ENCODE results near the gene ZNF664.

Gene ZNF664

GRCh38 chr12:124026755-124027745 lies 54.0 kb downstream of the ZNF664 start:
- no peaks in the 10 kb centered on the region for H3K36me3 Mint-ChIP-seq (ENCODE audit: low read depth)
- H3K4me3 Mint-ChIP-seq, result no peak overlapping the region
- H3K9me3 Mint-ChIP-seq, result no peaks in the 10 kb centered on the region
- DNase-seq (ENCODE audit: low spot score), result no peak
- no peak overlapping the region for H3K27ac Mint-ChIP-seq
- peaks cover 3% of the 10 kb centered on the region for H3K4me1 Mint-ChIP-seq (ENCODE audit: low read depth)
- H3K27me3 Mint-ChIP-seq (ENCODE audit: low read depth), result no peaks in the 10 kb centered on the region

DNA sequence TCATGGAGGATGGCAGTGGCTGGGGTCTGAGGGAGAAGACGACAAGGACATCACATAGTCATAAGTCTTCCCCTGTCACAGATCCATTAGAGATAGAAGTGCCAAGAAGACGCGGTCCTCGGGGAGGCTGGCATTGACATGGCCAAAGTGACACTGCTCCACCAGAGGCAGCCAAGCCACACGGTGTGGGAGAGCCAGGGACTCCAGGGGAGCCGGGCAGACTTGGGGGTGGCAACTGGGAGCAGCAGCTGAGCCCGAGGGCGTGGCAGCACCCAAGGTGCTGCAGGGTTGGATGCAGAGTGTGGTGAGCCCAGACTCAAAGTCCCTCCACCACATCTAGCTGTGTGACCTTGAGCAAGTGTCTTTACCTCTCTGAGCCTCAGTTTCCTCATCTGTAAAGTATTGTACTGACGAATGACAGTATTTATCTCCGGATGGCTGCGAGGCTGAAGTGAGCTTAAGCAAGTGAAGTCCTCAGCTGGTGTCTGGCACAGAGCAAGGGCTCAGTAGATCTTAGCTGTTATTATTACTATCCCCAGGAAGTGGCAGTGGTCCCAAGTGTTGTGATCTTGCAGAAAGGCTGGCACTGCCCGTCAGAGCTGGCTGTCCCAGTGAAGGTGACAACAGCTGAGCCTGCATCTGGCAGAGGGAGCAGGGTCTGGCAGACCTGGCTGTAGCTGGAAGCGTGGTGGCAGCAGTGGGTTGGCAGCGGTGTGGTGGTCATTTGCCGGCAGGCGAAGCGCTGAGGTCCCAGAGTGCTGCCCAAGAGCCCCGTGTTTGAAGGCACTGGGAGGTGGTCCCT lies 54.9 kb downstream of the ZNF664 start:
- Mint-ChIP-seq H3K27me3 (ENCODE audit: low read depth) (no peaks in the 10 kb centered on the region), H3K4me3 (no peak overlapping the region), H3K4me1 (ENCODE audit: low read depth) (peaks cover 3% of the 10 kb centered on the region), H3K27ac (no peak overlapping the region), H3K9me3 (no peaks in the 10 kb centered on the region), H3K36me3 (ENCODE audit: low read depth) (no peaks in the 10 kb centered on the region)
- no peak for DNase-seq (ENCODE audit: low spot score)

GRCh38 chr12:124028555-124028925 lies 55.5 kb downstream of the ZNF664 start:
- no peaks in the 10 kb centered on the region for H3K36me3 Mint-ChIP-seq (ENCODE audit: low read depth)
- H3K27ac Mint-ChIP-seq, result no peak overlapping the region
- DNase-seq (ENCODE audit: low spot score), result no peak
- no peak overlapping the region for H3K4me3 Mint-ChIP-seq
- H3K9me3 Mint-ChIP-seq, result no peaks in the 10 kb centered on the region
- H3K27me3 Mint-ChIP-seq (ENCODE audit: low read depth), result peaks cover 2% of the 10 kb centered on the region
- H3K4me1 Mint-ChIP-seq (ENCODE audit: low read depth), result peaks cover 3% of the 10 kb centered on the region

DNA sequence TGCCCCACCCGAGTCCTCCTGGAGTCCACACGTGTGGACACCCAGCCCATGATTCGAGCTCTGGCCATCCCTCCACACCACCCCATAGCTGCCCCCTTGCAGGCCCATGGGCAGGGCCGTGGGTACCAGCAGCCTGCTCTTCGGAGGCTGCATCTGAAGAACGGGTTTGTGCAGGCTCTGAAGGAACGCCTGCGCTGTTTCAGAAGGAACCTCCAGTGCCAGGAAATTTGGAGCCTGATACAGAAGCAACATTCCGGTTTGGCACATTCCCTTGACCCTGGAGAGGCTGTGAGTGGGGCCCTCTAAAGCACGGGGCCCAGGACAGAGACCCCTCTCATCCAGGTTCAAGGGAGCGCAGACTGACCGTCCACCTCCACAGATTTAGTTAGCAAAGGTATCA lies 57.0 kb downstream of the ZNF664 start:
- no peak overlapping the region for H3K27ac Mint-ChIP-seq
- H3K36me3 Mint-ChIP-seq (ENCODE audit: low read depth), result no peaks in the 10 kb centered on the region
- H3K4me1 Mint-ChIP-seq (ENCODE audit: low read depth), result peaks cover 3% of the 10 kb centered on the region
- H3K4me3 Mint-ChIP-seq, result no peak overlapping the region
- H3K27me3 Mint-ChIP-seq (ENCODE audit: low read depth), result peaks cover 2% of the 10 kb centered on the region
- no peak for DNase-seq (ENCODE audit: low spot score)
- no peaks in the 10 kb centered on the region for H3K9me3 Mint-ChIP-seq

DNA sequence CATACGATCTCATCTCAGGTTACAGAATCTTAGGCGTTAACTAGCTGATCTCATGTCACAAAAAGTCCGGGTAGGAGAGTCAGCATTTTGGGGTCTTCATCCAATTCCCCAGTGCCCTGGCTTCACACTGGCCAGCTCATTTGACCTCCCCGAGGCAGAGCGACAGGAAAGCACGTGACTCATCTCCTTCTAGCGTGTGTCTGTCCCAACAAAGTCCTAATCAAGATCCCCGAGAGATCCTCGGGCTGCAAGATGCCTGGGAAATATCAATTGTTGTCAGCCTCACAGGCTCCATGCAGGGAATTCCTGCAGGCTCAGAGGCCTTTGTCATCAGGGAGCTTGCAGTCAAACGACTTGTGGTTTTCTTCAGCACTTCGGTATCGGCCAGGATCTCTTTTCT lies 57.5 kb downstream of the ZNF664 start:
- no peaks in the 10 kb centered on the region for H3K9me3 Mint-ChIP-seq
- no peak overlapping the region for H3K27ac Mint-ChIP-seq
- H3K4me1 Mint-ChIP-seq (ENCODE audit: low read depth), result peaks cover 3% of the 10 kb centered on the region
- DNase-seq (ENCODE audit: low spot score), result no peak
- H3K36me3 Mint-ChIP-seq (ENCODE audit: low read depth), result no peaks in the 10 kb centered on the region
- no peak overlapping the region for H3K4me3 Mint-ChIP-seq
- peaks cover 2% of the 10 kb centered on the region for H3K27me3 Mint-ChIP-seq (ENCODE audit: low read depth)

DNA sequence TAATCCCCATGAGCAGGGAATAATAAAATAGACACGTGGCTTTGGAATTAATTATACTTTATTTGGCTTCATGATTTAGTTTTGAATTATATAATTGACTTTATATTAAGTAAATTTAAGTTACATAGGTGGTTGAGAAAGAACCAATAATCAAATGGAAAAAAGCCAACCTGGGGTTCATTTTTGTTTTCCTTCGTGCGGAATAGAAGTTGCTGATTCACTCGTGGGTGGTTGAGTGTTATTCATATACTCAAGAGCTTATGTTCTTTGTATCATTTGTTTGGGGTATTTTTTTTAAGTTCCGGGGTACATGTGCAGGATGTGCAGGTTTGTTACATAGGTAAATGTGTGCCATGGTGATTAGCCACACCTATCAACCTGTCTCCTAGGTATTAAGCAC lies 58.0 kb downstream of the ZNF664 start:
- Mint-ChIP-seq H3K27me3 (ENCODE audit: low read depth) (peaks cover 2% of the 10 kb centered on the region), H3K4me3 (no peak overlapping the region), H3K27ac (no peak overlapping the region), H3K36me3 (ENCODE audit: low read depth) (no peaks in the 10 kb centered on the region), H3K4me1 (ENCODE audit: low read depth) (peaks cover 3% of the 10 kb centered on the region), H3K9me3 (no peaks in the 10 kb centered on the region)
- DNase-seq (ENCODE audit: low spot score), result no peak

- no peaks in the 10 kb centered on the region for H3K9me3 Mint-ChIP-seq
- H3K36me3 Mint-ChIP-seq (ENCODE audit: low read depth), result no peaks in the 10 kb centered on the region
- no peak overlapping the region for H3K4me3 Mint-ChIP-seq
- H3K27ac Mint-ChIP-seq, result no peak overlapping the region
- H3K4me1 Mint-ChIP-seq (ENCODE audit: low read depth), result peaks cover 3% of the 10 kb centered on the region
- DNase-seq (ENCODE audit: low spot score), result no peak
- H3K27me3 Mint-ChIP-seq (ENCODE audit: low read depth), result peaks cover 9% of the 10 kb centered on the region
These were observed 59.4 kb downstream of the ZNF664 start for GRCh38 chr12:124032265-124032886.

- no peaks in the 10 kb centered on the region for H3K4me1 Mint-ChIP-seq (ENCODE audit: low read depth)
- DNase-seq (ENCODE audit: low spot score), result no peak
- peaks cover 15% of the 10 kb centered on the region for H3K27me3 Mint-ChIP-seq (ENCODE audit: low read depth)
- no peak overlapping the region for H3K27ac Mint-ChIP-seq
- H3K4me3 Mint-ChIP-seq, result no peak overlapping the region
- no peaks in the 10 kb centered on the region for H3K36me3 Mint-ChIP-seq (ENCODE audit: low read depth)
- no peaks in the 10 kb centered on the region for H3K9me3 Mint-ChIP-seq
These were observed 60.8 kb downstream of the ZNF664 start for GRCh38 chr12:124033859-124034258.

- Mint-ChIP-seq H3K9me3 (no peaks in the 10 kb centered on the region), H3K27me3 (ENCODE audit: low read depth) (peaks cover 17% of the 10 kb centered on the region), H3K4me3 (no peak overlapping the region), H3K27ac (no peak overlapping the region), H3K36me3 (ENCODE audit: low read depth) (no peaks in the 10 kb centered on the region), H3K4me1 (ENCODE audit: low read depth) (no peaks in the 10 kb centered on the region)
- no peak for DNase-seq (ENCODE audit: low spot score)
These were observed 61.3 kb downstream of the ZNF664 start for GRCh38 chr12:124034297-124034696.

DNA sequence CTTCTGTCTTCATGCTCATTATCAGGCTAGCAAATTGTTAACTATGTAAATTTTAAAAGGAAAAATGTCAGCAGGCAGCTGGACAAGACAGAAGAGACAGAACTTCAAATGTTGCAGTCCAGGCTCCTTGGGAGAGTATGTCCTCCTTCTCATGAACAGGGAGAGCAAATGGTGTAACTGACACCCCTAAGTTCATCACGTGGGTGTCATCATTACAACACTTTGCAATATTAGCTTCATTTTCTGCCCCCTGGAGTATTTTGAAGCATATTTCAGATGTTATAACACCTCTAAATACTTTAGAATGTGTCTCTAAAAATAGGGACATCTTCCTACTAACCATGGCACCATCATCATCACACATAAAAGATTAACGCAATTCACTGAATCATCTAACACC lies 62.1 kb downstream of the ZNF664 start:
- Mint-ChIP-seq H3K4me1 (ENCODE audit: low read depth) (no peaks in the 10 kb centered on the region), H3K4me3 (no peak overlapping the region), H3K36me3 (ENCODE audit: low read depth) (no peaks in the 10 kb centered on the region), H3K9me3 (no peaks in the 10 kb centered on the region), H3K27me3 (ENCODE audit: low read depth) (peaks cover 17% of the 10 kb centered on the region), H3K27ac (no peak overlapping the region)
- DNase-seq (ENCODE audit: low spot score), result no peak

GRCh38 chr12:124036171-124036598 lies 63.2 kb downstream of the ZNF664 start:
- Mint-ChIP-seq H3K27ac (no peak overlapping the region), H3K4me3 (no peak overlapping the region), H3K36me3 (ENCODE audit: low read depth) (no peaks in the 10 kb centered on the region), H3K27me3 (ENCODE audit: low read depth) (peaks cover 17% of the 10 kb centered on the region), H3K4me1 (ENCODE audit: low read depth) (no peaks in the 10 kb centered on the region), H3K9me3 (no peaks in the 10 kb centered on the region)
- no peak for DNase-seq (ENCODE audit: low spot score)

- H3K4me1 Mint-ChIP-seq (ENCODE audit: low read depth), result no peaks in the 10 kb centered on the region
- peaks cover 17% of the 10 kb centered on the region for H3K27me3 Mint-ChIP-seq (ENCODE audit: low read depth)
- H3K36me3 Mint-ChIP-seq (ENCODE audit: low read depth), result no peaks in the 10 kb centered on the region
- no peak overlapping the region for H3K4me3 Mint-ChIP-seq
- no peak overlapping the region for H3K27ac Mint-ChIP-seq
- H3K9me3 Mint-ChIP-seq, result no peaks in the 10 kb centered on the region
- DNase-seq (ENCODE audit: low spot score), result peak; percentile 13
These were observed 63.7 kb downstream of the ZNF664 start for GRCh38 chr12:124036657-124037109.

GRCh38 chr12:124037331-124037730 lies 64.3 kb downstream of the ZNF664 start:
- H3K4me1 Mint-ChIP-seq (ENCODE audit: low read depth), result no peaks in the 10 kb centered on the region
- peaks cover 17% of the 10 kb centered on the region for H3K27me3 Mint-ChIP-seq (ENCODE audit: low read depth)
- H3K27ac Mint-ChIP-seq, result no peak overlapping the region
- H3K9me3 Mint-ChIP-seq, result no peaks in the 10 kb centered on the region
- H3K36me3 Mint-ChIP-seq (ENCODE audit: low read depth), result no peaks in the 10 kb centered on the region
- no peak overlapping the region for H3K4me3 Mint-ChIP-seq
- DNase-seq (ENCODE audit: low spot score), result no peak

DNA sequence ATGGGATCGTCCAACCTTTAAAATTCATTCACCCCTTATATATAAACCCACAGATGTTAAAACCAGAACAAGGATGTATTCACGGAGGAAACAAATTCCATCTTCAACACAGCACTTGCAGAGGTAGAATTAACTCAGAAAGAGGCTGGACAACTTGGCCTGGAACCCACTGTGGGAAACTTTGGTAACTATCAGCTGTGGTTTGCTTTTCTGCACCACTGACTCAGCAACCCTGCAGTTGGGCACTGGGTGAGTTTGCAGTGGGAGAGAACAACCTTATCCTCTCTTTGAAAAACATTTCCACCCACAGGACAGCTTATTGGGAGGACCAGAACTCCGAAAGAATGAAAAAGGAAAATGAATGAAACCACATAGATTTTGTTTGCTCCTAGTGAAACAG lies 66.3 kb downstream of the ZNF664 start:
- H3K4me1 Mint-ChIP-seq (ENCODE audit: low read depth), result peaks cover 3% of the 10 kb centered on the region
- H3K36me3 Mint-ChIP-seq (ENCODE audit: low read depth), result no peaks in the 10 kb centered on the region
- H3K9me3 Mint-ChIP-seq, result no peaks in the 10 kb centered on the region
- no peak overlapping the region for H3K4me3 Mint-ChIP-seq
- no peak for DNase-seq (ENCODE audit: low spot score)
- peaks cover 15% of the 10 kb centered on the region for H3K27me3 Mint-ChIP-seq (ENCODE audit: low read depth)
- no peak overlapping the region for H3K27ac Mint-ChIP-seq
